ENCODE measurements around the gene DPY19L2. TPM values are rescaled to one million over a fixed set of nuclear protein-coding genes. Genes with fewer than 3 reads are reported as not detected.
"Not testable (repeated sequence)": the region's sequence is repeated elsewhere in the genome, so short reads cannot be mapped to it uniquely, and the experiment has no call there.

Gene DPY19L2
- total and polyA plus RNA-seq, 2 of the 4 experiments (the other 2 are of a cell fraction), result 0.90 to 1.6 TPM

DNA sequence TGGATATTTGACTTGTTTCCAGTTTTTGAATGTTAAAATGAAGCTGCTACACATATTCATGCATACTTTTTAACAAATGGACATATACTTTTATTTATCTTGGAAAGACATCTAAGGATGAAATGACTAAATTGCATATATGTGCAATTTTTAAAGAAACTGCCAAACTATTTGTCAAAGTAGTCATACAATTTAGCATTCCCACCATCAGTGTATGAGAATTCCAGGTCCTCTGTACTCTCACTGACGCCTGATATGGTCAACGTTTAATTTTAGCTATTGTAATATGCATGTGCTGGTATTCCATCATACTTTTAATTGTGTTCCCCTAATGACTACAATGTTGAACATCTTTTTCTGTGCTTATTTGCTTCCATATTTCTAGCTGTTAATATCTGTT, 22.5 kb upstream of the DPY19L2 start:
- DNase-seq; H3K27ac ChIP-seq (ENCODE audit: insufficient read depth, low read length); H2AFZ ChIP-seq (replicated peaks; ENCODE audit: low read length, poor library complexity); H2AK5ac ChIP-seq (ENCODE audit: low read depth, low read length); H3K4me3 ChIP-seq (ENCODE audit: insufficient read depth, low read depth, low read length); H2AK9ac ChIP-seq (replicated peaks; ENCODE audit: low read depth, low read length, poor library complexity); H3K27me3 ChIP-seq (ENCODE audit: control insufficient read depth, insufficient read depth, low read length); H2BK120ac ChIP-seq (ENCODE audit: low read depth, low read length); H4K8ac ChIP-seq (ENCODE audit: low read depth in 2 of 2, low read length in 2 of 2); H4K20me1 ChIP-seq (ENCODE audit: insufficient read depth, low read length); H3K9ac ChIP-seq (ENCODE audit: low read depth, low read length); H3K4me1 ChIP-seq (ENCODE audit: control insufficient read depth, insufficient read depth, low read length); BruUV-seq (replicated peaks); H3K56ac ChIP-seq (ENCODE audit: extremely low read depth, insufficient read depth, low read length); H3K9me1 ChIP-seq (ENCODE audit: insufficient read depth, low read length); H3K23ac ChIP-seq (ENCODE audit: low read depth, low read length); ATAC-seq (ENCODE audit: low read depth); H4K5ac ChIP-seq (ENCODE audit: low read depth, low read length); H3K14ac ChIP-seq (replicated peaks; ENCODE audit: low read depth, low read length); POLR2A ChIA-PET (ENCODE audit: unreplicated experiment); H3K79me1 ChIP-seq (ENCODE audit: low read depth in 1 of 2, low read length in 2 of 2); in situ Hi-C loops (cut with MboI; ENCODE audit: low sequenced_read_pairs); H2BK5ac ChIP-seq (ENCODE audit: low read depth, low read length, poor library complexity, severe bottlenecking); dilution Hi-C loops (cut with HindIII; ENCODE audit: low sequenced_read_pairs, unreplicated experiment); CTCF ChIA-PET; H4K91ac ChIP-seq (ENCODE audit: insufficient read depth, low read depth, low read length); H3K36me3 ChIP-seq (ENCODE audit: control insufficient read depth, insufficient read depth, low read length); H3K4me2 ChIP-seq (ENCODE audit: low read depth, low read length); H3K4ac ChIP-seq (ENCODE audit: low read depth, low read length); H2BK20ac ChIP-seq (ENCODE audit: low read depth, low read length); H3K18ac ChIP-seq (ENCODE audit: low read depth, low read length); H3K9me3 ChIP-seq (ENCODE audit: control insufficient read depth, insufficient read depth, low read length); intact Hi-C loops (cut with micrococcal nuclease); H2BK15ac ChIP-seq (ENCODE audit: low read depth, low read length): not testable (repeated sequence)
- WGBS, 2 experiments (ENCODE audit: extremely low coverage in 2 of 2, insufficient read length in 1 of 2), result no CpG with 5 or more reads among the region's 2 CpGs

GRCh38 chr12:63689141-63689540, 20.8 kb upstream of the DPY19L2 start:
- H3K18ac ChIP-seq (ENCODE audit: low read depth, low read length); H3K9me3 ChIP-seq (ENCODE audit: control insufficient read depth, insufficient read depth, low read length); H4K20me1 ChIP-seq (ENCODE audit: insufficient read depth, low read length); H2AK9ac ChIP-seq (replicated peaks; ENCODE audit: low read depth, low read length, poor library complexity); H3K4me3 ChIP-seq (ENCODE audit: insufficient read depth, low read depth, low read length); H2BK120ac ChIP-seq (ENCODE audit: low read depth, low read length); H3K4ac ChIP-seq (ENCODE audit: low read depth, low read length); H2AFZ ChIP-seq (replicated peaks; ENCODE audit: low read length, poor library complexity); H3K9me1 ChIP-seq (ENCODE audit: insufficient read depth, low read length); H2BK5ac ChIP-seq (ENCODE audit: low read depth, low read length, poor library complexity, severe bottlenecking); ATAC-seq (ENCODE audit: low read depth); H3K56ac ChIP-seq (ENCODE audit: extremely low read depth, insufficient read depth, low read length); in situ Hi-C loops (cut with MboI; ENCODE audit: low sequenced_read_pairs); DNase-seq; H4K5ac ChIP-seq (ENCODE audit: low read depth, low read length); H3K4me2 ChIP-seq (ENCODE audit: low read depth, low read length); CTCF ChIA-PET; H3K79me1 ChIP-seq (ENCODE audit: low read depth in 1 of 2, low read length in 2 of 2); H3K14ac ChIP-seq (replicated peaks; ENCODE audit: low read depth, low read length); BruUV-seq (replicated peaks); H2AK5ac ChIP-seq (ENCODE audit: low read depth, low read length); POLR2A ChIA-PET (ENCODE audit: unreplicated experiment); H3K36me3 ChIP-seq (ENCODE audit: control insufficient read depth, insufficient read depth, low read length); H3K4me1 ChIP-seq (ENCODE audit: control insufficient read depth, insufficient read depth, low read length); H3K23ac ChIP-seq (ENCODE audit: low read depth, low read length); intact Hi-C loops (cut with micrococcal nuclease); H4K91ac ChIP-seq (ENCODE audit: insufficient read depth, low read depth, low read length); H3K9ac ChIP-seq (ENCODE audit: low read depth, low read length); H2BK20ac ChIP-seq (ENCODE audit: low read depth, low read length); dilution Hi-C loops (cut with HindIII; ENCODE audit: low sequenced_read_pairs, unreplicated experiment); H4K8ac ChIP-seq (ENCODE audit: low read depth in 2 of 2, low read length in 2 of 2); H3K27me3 ChIP-seq (ENCODE audit: control insufficient read depth, insufficient read depth, low read length); H3K27ac ChIP-seq (ENCODE audit: insufficient read depth, low read length); H2BK15ac ChIP-seq (ENCODE audit: low read depth, low read length): not testable (repeated sequence)
- WGBS, 2 experiments (ENCODE audit: extremely low coverage in 2 of 2, insufficient read length in 1 of 2), result no CpG with 5 or more reads among the region's 1 CpG
